GM12801 (cell line): ENCODE data around the gene SLC47A2.

Experiments used
- CTCF ChIP-seq: IDR thresholded peaks from one replicate; pipeline ENCODE4 v1.5.1; 2011; ENCODE audit warnings: control low read depth; ENCODE audit not compliant: insufficient read length; ENCODE audit errors: extremely low read depth

SLC47A2 gene

GRCh38 chr17:19702217-19702641 lies 14.2 kb downstream of the SLC47A2 start:
- no peak for TF ChIP-seq CTCF

- TF ChIP-seq CTCF, result no peak
These were observed 29.8 kb downstream of the SLC47A2 start for GRCh38 chr17:19686400-19687090.

DNA sequence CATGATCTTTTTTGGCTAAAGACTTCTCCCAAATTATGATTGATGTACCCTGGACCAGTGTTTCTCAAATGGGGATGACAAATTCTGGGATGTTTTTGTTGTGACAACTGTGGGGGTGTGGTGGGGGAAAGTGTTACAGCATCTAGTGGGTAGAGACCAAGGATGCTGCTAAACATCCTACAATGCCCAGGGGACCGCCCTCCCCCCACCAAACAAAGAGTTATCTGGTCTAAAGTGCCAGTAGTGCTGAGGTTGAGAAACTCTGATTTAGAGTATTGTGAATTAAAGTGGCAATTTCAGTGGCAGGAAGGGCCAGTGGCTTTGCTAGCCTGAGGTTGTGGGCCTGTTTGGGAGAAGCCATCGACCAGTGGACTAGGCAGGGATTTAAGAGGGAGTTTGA lies 33.3 kb downstream of the SLC47A2 start:
- TF ChIP-seq CTCF, result no peak

DNA sequence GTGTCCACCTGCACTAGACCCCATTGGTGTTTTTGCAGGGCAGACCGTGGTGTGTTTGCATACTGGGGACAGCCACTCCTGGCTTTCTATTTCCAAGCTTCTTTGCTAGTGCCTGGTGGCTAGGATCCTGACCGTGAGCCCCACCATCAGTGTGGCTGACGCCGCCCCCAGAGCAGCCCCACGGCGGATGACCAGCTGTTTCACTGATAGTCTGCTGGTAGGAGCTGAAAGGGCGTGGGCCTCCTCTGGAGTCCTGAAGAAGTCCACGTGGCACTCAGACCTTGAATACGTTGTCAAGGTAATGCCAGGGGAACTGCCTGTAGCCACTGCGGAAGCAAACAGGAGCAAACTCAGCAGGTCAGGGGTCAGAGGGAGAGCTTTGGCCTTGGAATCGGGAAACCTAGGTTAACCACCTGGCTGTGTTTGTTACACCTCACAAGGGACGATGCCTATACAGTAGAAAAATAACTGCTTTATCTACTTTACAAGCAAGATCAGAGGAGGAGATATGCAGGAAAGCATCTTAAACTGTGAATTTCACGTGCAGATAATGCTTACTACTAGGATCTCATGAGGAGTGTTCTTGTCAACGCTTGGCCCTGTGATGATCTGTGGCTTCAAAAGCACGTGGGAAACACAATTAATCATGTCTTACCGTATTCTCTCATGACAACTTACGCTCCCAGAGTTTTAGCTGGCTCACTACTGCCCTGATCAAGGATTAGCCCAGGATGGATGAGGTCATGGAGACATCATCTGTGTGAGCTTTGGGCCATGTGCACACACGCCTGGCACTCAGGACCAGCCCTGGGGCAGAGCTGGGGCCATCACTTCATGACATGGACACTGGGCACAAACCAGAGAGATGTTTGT lies 37.6 kb downstream of the SLC47A2 start:
- no peak for TF ChIP-seq CTCF

DNA sequence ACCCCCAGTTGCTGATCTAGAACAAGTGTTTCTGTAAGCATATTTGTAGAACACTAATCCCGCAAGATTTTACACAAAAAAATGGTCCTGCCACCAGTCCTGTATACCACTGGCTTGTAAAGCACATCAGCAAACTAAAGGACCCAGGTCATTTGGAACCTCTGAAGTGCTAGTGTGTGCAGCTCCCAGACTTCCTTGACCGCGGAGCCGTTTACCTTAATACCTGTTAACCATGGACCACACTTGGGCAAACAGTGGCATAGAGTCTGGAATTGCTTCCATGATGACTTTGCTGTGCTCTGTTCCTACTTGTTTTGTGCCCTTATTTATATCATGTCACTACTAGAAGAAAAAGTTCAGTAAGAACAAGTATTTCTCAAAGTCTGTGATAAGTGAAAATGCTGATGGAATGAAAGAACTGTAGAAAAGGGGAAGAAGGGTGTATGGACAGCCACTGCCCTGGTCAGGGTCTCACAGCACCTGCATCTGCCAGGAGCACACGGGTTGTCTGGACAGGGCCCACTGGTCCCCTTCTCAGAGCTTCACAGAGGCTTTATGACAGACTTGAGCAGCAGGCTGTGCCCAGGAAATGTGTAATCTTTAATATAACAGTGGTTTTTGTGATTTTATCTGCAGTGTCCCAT lies 38.5 kb downstream of the SLC47A2 start:
- no peak for TF ChIP-seq CTCF

DNA sequence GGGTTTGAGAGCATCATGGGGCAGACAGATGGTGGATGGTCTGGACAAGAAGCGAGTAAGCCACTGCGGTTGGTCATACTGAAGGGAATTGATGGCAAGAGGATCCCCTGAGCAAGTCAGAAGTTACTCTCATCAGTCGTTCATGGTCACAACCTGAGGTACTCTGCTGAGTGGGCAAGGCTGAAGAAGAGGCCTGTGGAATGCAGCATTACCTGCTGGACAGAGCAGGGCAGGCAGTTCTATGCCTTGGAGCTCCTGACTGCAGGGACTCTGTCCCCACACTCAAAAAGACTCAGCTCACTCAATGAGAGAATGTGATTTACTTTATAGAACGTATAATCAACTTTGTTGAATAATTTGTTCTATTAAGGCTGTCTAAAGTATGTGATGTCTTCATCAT lies 39.5 kb downstream of the SLC47A2 start:
- TF ChIP-seq CTCF, result no peak

DNA sequence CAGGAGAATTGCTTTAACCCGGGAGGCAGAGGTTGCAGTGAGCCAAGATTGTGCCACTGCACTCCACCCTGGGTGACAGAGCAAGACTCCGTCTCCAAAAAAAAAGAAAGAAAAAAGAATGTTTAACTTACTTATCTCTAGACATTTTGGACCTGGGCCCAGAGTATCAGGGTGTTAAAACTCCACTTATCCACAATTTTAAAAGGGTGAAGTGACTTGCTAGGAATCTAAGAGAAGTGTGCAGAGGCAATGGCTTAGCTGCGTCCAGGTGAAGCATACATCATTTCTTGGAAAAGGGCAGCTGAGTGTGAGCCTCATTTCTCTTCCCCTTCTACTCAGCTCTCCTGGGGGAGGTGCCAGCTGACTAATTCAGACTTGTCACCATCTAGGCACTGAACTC lies 42.8 kb downstream of the SLC47A2 start:
- no peak for TF ChIP-seq CTCF
